Right cardiac atrium (tissue), 5 donors: ENCODE data around the gene MYO18B. TPM values are rescaled to one million over a fixed set of nuclear protein-coding genes. Genes with fewer than 3 reads are reported as not detected.

ENCODE experiments used
- ATAC-seq, 2 donors: fragments of 200-7000 bp; cut with Tn5 transposase; one replicate each; pipeline versions ENCODE4 v1.8.0 to v1.9.1; 2020; ENCODE audit warnings: moderate library complexity in 2 of 2, mild to moderate bottlenecking in 1 of 2
- DNase-seq, 3 donors: peaks; one replicate each; pipeline ENCODE4 v3.0.0-alpha.2; 2020
- H3K27ac ChIP-seq: one replicate; pipeline ENCODE4 v1.5.1; 2013; ENCODE audit warnings: mild to moderate bottlenecking, low read length, control low read depth, moderate library complexity
- H3K27me3 ChIP-seq: one replicate; pipeline ENCODE4 v1.6.1; 2013; ENCODE audit not compliant: control insufficient read depth, insufficient read depth
- H3K4me1 ChIP-seq: one replicate; pipeline ENCODE4 v1.6.1; 2013; ENCODE audit warnings: low read length; ENCODE audit not compliant: control insufficient read depth, insufficient read depth
- H3K4me3 ChIP-seq: one replicate; pipeline ENCODE4 v1.5.1; 2013; ENCODE audit warnings: low read length, control low read depth
- H3K9me3 ChIP-seq: one replicate; pipeline ENCODE4 v1.6.1; 2013; ENCODE audit warnings: low read length; ENCODE audit not compliant: control insufficient read depth
- WGBS: extraction: QIAGEN DNeasy Blood & Tissue Kit; methylation state at CpG from one replicate; pipeline ENCODE4 v1.1.7; 2013; 5-methylcytosine and 5-hydroxymethylcytosine counted together
- intact Hi-C, 4 donors: fragments of 100-400 bp; cut with DNase I; formaldehyde crosslinking; loops; one replicate each; pipeline versions ENCODE4 v1.11.0 to v1.14.0; 2022 to 2023
- polyA plus RNA-seq: library from polyadenylated mRNA; stranded (reverse); fragments of 200-250 nt; gene quantifications from one replicate; pipeline ENCODE4 v1.2.3, GENCODE V29; 2013
- total RNA-seq, 4 donors: library from RNA; stranded (reverse); fragmentation: NEBNext Ultra II Directional; extraction: Animal tissue kit (Norgen Biotek cat#: 25700); gene quantifications; one replicate each; pipeline ENCODE4 v1.2.1, GENCODE V29; 2021
- donor health status: healthy with polysubstance abuse.
- donor health status: DM: no; HTN: yes; CAD: no.
- donor health status: DM: no; HTN: no; CAD: no.
- donor health status: DM: no; HTN: yes; CAD: no; lungs with severe emphysema.
- donor health status: DM: yes; HTN: yes; CAD: no.

The MYO18B gene
- total and polyA plus RNA-seq, 5 donors = 74.5 to 184 (median 121) TPM

DNA sequence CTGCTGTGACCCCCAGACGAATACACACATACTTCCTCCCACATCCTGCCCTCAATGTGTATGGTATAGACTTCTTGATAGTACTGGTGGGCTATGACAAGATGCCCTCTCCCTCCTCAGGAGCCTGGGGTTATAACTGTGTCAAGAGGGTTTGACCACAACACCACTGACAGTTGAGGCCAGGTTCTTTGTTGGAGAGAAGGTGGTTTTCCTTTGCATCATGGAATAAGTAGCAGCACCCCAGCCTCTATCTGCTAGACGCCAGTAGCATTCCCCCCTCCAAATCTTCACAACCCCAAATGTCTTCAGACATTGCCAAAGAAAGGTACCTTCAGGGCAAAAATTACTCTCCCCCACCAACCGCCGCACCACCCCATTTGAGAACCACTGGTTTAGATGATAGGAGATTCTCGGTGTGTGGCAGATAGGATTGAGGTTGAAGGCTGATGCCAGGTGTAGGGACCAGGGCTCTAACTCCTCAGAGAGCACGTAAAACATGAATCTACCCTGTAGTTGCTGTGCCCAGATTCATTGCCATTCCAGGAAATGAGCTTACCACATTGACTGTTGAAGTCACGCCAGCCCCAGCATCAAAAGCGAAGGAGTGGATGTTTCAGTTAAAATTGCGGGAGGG is 5.5 kb upstream of the MYO18B start:
- Histone ChIP-seq H3K27ac (no peak overlapping the region), H3K4me3 (no peak overlapping the region), H3K27me3 (no peaks in the 10 kb centered on the region), H3K9me3 (no peaks in the 10 kb centered on the region), H3K4me1 (no peaks in the 10 kb centered on the region)
- intact Hi-C loops = no loop called here
- 76% methylated on average over 9 of the region's 9 CpGs for WGBS
- no peak for DNase-seq
- ATAC-seq = no peak

DNA sequence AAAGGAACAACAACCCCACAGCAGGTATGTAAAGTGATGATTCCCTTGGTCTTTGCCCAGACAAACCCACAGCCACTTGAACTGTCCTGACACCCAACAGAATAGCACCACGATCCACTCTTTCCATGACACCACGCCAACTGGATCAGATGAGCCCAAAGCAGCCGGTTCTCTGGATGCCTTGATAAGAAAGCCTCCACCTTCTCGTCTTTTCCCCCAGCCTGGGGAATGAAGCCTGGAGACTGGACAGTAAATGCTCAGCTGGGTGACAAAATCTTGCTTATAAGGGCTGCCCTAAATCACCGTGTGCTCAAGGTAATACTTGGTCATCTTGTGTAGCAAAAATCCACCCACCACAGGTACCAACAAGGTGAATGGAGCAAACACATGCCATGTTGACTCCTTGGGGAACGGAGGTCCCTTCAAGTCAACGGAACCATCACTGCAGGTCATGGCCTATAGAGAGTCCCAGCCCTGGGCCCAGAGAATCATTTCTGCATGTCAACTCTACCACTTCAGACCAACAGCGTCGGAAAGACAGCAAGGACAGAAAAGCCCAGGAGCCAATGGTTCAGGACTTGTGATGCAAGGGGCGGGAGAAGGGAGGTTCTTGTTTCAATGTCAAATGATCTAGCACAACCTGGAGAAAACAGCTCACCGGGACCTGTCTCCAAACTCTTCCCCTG is 2.2 kb upstream of the MYO18B start:
- Histone ChIP-seq H3K4me3 (no peak overlapping the region), H3K27ac (no peak overlapping the region), H3K4me1 (no peaks in the 10 kb centered on the region), H3K9me3 (no peaks in the 10 kb centered on the region), H3K27me3 (no peaks in the 10 kb centered on the region)
- no peak for ATAC-seq
- WGBS = 69% methylated on average over 11 of the region's 11 CpGs
- intact Hi-C loops = no loop called here
- DNase-seq = no peak

DNA sequence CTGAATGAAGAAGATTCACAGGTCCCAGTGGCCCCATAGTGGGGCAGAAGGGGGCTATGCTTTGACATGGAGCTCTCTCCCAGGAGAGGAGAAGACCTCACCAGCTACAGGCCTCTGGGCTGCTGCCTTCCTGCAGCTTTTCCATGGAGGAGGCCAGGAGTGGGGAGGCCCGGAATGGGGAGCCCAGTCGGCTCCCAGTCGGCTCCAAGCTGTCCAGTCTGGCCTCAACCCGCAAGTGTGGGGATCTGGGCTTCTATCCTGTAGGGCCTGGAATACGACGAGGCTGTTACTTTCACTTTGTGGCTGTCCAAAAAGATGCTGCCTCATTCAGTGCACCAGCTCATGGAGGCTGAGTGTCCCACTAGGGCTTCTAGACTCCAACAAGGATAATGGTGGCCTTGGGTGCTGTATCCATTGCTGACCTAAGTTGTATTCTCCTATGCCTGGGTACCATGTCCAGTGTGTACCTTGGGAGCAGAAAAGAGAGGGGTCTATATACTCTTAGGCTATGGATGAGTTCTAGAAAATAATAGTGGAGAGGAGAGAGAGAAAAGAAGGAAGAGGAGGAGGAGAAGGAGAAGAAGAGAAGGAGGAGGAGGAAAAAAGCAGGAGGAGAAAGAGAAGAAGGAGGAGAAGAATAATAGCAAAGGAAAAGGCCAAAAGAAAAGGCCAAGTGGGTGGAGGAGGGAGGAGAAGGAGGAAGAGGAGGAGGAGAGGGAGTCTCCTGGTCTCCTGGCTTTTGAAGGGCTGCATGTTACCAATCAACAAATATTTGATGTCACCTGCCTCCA is 1.1 kb downstream of the MYO18B start:
- peak overlapping the region; percentile 91 for H3K27ac ChIP-seq
- DNase-seq (no peak), ATAC-seq (no peak)
- H3K9me3 ChIP-seq = no peaks in the 10 kb centered on the region
- H3K4me3 ChIP-seq = peak overlapping the region; percentile 80
- H3K27me3 ChIP-seq = no peaks in the 10 kb centered on the region
- WGBS = 66% methylated on average over 6 of the region's 6 CpGs
- H3K4me1 ChIP-seq = peaks cover 4% of the 10 kb centered on the region
- intact Hi-C loops = no loop called here

DNA sequence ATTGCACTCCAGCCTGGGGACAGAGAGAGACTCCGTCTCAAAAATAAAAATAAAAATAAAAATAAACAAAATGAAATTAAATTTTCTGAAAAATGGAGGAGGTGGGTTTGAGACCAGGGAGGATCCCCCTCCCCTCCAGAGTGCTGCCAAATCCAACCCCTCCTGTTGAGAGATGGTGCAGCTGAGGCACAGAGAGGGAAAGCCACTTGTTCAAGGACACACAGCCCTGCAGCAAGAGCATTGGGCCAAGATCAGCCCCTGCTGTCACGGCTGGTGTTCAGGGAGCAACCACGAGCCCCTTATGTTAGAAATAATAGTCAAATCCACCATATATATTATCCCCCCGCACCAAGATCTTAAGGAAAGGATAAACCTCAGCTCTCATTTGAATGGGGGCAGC is 2.7 kb downstream of the MYO18B start:
- Histone ChIP-seq H3K27ac (peak overlapping the region; percentile 78), H3K4me1 (peaks cover 6% of the 10 kb centered on the region), H3K4me3 (peak overlapping the region; percentile 39), H3K9me3 (no peaks in the 10 kb centered on the region), H3K27me3 (no peaks in the 10 kb centered on the region)
- no peak for ATAC-seq
- WGBS = 84% methylated on average over 4 of the region's 4 CpGs
- intact Hi-C loops = no loop called here
- no peak for DNase-seq

DNA sequence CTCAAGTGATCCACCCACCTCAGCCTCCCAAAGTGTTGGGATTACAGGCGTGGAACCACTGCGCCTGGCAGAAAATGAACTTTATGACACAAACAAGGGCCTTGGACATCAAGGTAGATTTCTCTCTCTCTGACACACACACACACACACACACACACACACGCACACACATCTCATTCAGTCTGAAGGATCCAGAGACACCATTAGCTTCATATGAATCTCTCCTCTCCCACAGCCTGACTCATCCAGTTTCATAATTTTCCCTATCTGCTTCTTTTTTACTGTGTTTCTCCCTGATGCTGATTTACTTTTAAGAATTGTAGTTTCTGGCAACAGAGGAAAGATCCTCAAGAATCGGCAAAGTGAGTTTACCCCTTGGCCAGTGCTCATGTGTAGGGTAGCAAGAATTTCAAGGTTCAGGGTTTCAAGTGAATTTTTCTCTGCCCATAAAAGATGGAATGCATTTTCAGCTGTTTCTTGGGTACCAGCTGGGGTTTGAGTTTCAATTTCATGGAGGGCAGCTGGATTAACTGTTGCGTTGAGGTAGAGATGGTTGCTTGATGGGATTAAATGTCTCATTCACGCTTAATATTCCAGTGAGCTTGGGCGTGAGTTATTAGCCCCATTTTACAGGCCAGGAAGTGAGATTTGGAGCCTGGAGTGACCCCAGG is 3.5 kb downstream of the MYO18B start:
- 59% methylated on average over 7 of the region's 7 CpGs for WGBS
- no peak overlapping the region for H3K27ac ChIP-seq
- peaks cover 6% of the 10 kb centered on the region for H3K4me1 ChIP-seq
- no peak for ATAC-seq
- no peaks in the 10 kb centered on the region for H3K9me3 ChIP-seq
- intact Hi-C loops = no loop called here
- H3K27me3 ChIP-seq = no peaks in the 10 kb centered on the region
- DNase-seq = no peak
- H3K4me3 ChIP-seq = peak overlapping the region; percentile 40

DNA sequence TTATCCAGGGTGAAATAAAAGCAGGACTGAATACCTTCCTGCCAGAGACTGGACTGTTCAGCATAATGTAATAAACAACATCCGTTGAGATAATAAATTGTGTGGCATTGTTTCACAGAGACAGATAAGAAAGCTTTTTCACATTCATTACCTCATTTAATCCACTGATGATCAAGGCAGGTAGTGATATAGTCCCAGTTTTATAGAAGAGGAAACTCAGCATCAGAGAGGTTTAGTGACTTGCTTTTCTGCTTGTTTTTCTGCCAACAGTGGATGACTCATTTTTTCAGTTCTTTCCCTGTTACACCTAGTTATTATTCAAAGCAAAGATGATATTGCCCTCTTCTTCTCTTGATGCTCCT is 4.0 kb downstream of the MYO18B start:
- DNase-seq (no peak), ATAC-seq (no peak)
- no peaks in the 10 kb centered on the region for H3K27me3 ChIP-seq
- no peaks in the 10 kb centered on the region for H3K9me3 ChIP-seq
- 0% methylated on average over 1 of the region's 1 CpG for WGBS
- intact Hi-C loops = no loop called here
- H3K4me3 ChIP-seq = peak overlapping the region; percentile 40
- H3K4me1 ChIP-seq = peaks cover 6% of the 10 kb centered on the region
- peak overlapping the region; percentile 48 for H3K27ac ChIP-seq

DNA sequence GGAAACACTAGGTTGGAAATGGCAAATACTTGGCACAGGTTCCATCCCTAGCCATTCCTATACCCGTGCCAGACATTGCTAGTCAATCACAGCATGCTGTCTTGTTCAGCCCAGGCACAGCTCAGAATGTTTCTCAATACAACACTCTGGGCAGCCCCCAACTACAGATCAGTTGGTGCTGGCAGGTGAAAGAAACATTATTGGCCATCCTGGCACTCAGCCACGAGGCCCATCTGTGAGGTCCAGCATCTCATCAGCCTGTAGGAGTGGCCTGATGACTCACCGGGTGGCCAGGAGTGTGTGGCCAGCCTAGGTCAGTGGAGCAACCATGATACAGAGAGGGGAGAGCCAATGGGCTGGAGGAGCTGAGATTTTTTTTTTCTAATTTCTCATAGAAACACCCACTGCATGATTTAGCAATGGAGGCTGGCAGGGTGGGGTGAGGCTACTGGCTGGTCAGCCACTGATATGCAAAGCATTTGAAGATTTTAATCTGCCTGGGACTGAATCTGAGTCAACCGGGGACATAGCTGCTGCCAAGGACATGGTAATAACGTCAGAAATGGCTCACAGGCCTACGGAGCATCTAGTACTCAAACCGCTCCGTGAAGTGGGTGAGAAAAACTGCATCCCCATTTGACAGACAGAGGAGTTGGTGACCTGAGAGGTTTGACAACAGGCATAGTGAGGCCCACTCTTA is 5.4 kb downstream of the MYO18B start:
- H3K9me3 ChIP-seq = no peaks in the 10 kb centered on the region
- H3K4me1 ChIP-seq = peaks cover 10% of the 10 kb centered on the region
- DNase-seq (peak in 2 of 3 donors; percentile 58 to 72), ATAC-seq (peak; percentile 65 to 83)
- H3K27me3 ChIP-seq = no peaks in the 10 kb centered on the region
- no peak overlapping the region for H3K4me3 ChIP-seq
- WGBS = 43% methylated on average over 8 of the region's 8 CpGs
- intact Hi-C loops = no loop called here
- H3K27ac ChIP-seq = peak overlapping the region; percentile 72

DNA sequence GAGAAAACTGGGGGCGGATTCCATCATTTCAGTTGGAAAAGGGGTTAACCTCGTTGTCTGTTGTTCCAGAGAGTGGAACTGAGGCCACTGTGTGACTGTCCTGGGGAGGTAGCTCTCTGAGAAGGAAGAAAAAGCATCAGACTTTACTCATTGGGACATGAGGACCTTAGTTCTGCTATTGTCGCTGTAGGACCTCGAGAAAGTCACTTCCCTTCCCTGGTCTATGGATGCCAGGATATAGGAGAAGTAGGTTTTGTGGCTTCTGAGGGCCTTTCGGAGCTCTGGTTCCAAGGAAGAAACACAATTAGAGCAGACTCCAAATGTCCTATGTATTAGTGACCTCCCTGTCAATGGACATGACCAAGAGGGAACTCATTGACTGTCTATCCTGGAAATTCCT is 6.2 kb downstream of the MYO18B start:
- DNase-seq (no peak), ATAC-seq (no peak)
- Histone ChIP-seq H3K4me1 (peaks cover 10% of the 10 kb centered on the region), H3K27ac (peak overlapping the region; percentile 72), H3K9me3 (no peaks in the 10 kb centered on the region), H3K4me3 (no peak overlapping the region), H3K27me3 (no peaks in the 10 kb centered on the region)
- 76% methylated on average over 5 of the region's 5 CpGs for WGBS
- intact Hi-C loops = no loop called here

DNA sequence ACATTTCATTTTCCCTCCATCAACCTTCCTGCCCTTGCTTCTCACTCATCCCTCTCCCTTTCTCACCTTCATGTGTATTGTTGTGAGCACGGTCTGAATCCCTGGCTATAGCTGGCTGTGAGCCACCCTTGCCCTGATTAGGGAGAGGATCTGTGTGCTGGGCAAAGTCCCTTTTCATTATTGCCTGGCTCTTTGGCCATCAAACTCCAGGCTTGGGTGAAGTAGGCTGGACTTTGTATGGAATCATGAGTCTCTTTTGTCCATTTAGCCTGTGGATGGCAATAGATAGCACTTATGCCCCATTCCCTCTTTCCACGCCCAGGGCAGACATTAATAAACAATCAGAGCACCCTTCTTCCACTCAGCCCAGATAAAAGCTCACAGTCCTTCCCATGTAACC is 6.7 kb downstream of the MYO18B start:
- peaks cover 10% of the 10 kb centered on the region for H3K4me1 ChIP-seq
- intact Hi-C loops = no loop called here
- DNase-seq (no peak), ATAC-seq (no peak)
- peak overlapping the region; percentile 72 for H3K27ac ChIP-seq
- H3K4me3 ChIP-seq = no peak overlapping the region
- no peaks in the 10 kb centered on the region for H3K27me3 ChIP-seq
- no peaks in the 10 kb centered on the region for H3K9me3 ChIP-seq
- WGBS = 39% methylated on average over 2 of the region's 2 CpGs

- Histone ChIP-seq H3K4me3 (no peak overlapping the region), H3K9me3 (no peaks in the 10 kb centered on the region), H3K4me1 (peaks cover 10% of the 10 kb centered on the region), H3K27ac (peak overlapping the region; percentile 72), H3K27me3 (no peaks in the 10 kb centered on the region)
- intact Hi-C loops = no loop called here
- ATAC-seq (no peak), DNase-seq (no peak)
- 67% methylated on average over 10 of the region's 10 CpGs for WGBS
Measured at GRCh38 chr22:25749420-25750169, 7.6 kb downstream of the MYO18B start.
